IMR-90 (cell line): ENCODE measurements around the gene PTPRG. TPM values are rescaled to one million over a fixed set of nuclear protein-coding genes. Genes with fewer than 3 reads are reported as not detected.

Experiments used
- ATAC-seq: fragments of 200-7000 bp; cut with Tn5 transposase; 2 replicates; pipeline ENCODE4 v1.9.1; 2020; ENCODE audit warnings: low read depth, mild to moderate bottlenecking, moderate library complexity
- BruUV-seq: library from RNA; stranded (reverse); fragments of 400-500 nt; replicated peaks from 2 replicates; lab custom pipeline; 2021; lab: Mats Ljungman, UMichigan
- CTCF ChIA-PET: fragments of 300-600 bp; formaldehyde crosslinking; extraction: SDS; loops from one replicate; lab custom pipeline; 2021; ENCODE audit warnings: antibody characterized with exemption; lab: Yijun Ruan, JAX
- POLR2A ChIA-PET: fragments of 300-600 bp; sonication (Branson Sonifier 250); formaldehyde crosslinking; loops from one replicate; lab custom pipeline; 2022; ENCODE audit warnings: antibody characterized with exemption; ENCODE audit not compliant: unreplicated experiment; lab: Charles Lee
- DNase-seq: peaks from one replicate; pipeline ENCODE4 v3.0.0; 2013
- H2AFZ ChIP-seq: replicated peaks from 2 replicates; pipeline ENCODE3; 2013; ENCODE audit warnings: low read length, mild to moderate bottlenecking; ENCODE audit not compliant: poor library complexity
- H2AK5ac ChIP-seq: 2 replicates; pipeline ENCODE4 v1.6.1; 2013; ENCODE audit warnings: low read depth, low read length, inconsistent platforms
- H2AK9ac ChIP-seq: replicated peaks from 2 replicates; pipeline ENCODE3; 2013; ENCODE audit warnings: mild to moderate bottlenecking, low read depth, low read length, moderate library complexity; ENCODE audit not compliant: poor library complexity
- H2BK120ac ChIP-seq: 2 replicates; pipeline ENCODE4 v1.6.1; 2013; ENCODE audit warnings: low read depth, low read length, inconsistent platforms
- H2BK15ac ChIP-seq: 3 replicates; pipeline ENCODE4 v1.6.1; 2013; ENCODE audit warnings: low read depth, low read length, inconsistent platforms
- H2BK20ac ChIP-seq: 2 replicates; pipeline ENCODE4 v1.6.1; 2013; ENCODE audit warnings: low read depth, mild to moderate bottlenecking, inconsistent platforms, low read length, moderate library complexity
- H2BK5ac ChIP-seq: 2 replicates; pipeline ENCODE4 v1.6.1; 2013; ENCODE audit warnings: mild to moderate bottlenecking, low read depth, low read length, inconsistent platforms; ENCODE audit not compliant: poor library complexity, severe bottlenecking
- H3K14ac ChIP-seq: replicated peaks from 2 replicates; pipeline ENCODE4 v1.6.1; 2013; ENCODE audit warnings: low read depth, low read length, inconsistent platforms
- H3K18ac ChIP-seq: 2 replicates; pipeline ENCODE4 v1.6.1; 2013; ENCODE audit warnings: low read depth, low read length, control low read depth
- H3K23ac ChIP-seq: 2 replicates; pipeline ENCODE4 v1.6.1; 2013; ENCODE audit warnings: low read depth, low read length, inconsistent platforms
- H3K27ac ChIP-seq: 2 replicates; pipeline ENCODE4 v1.5.1; 2013; ENCODE audit warnings: mild to moderate bottlenecking, control low read depth, low read length; ENCODE audit not compliant: insufficient read depth
- H3K27me3 ChIP-seq: 2 replicates; pipeline ENCODE4 v1.6.1; 2013; ENCODE audit warnings: low read length; ENCODE audit not compliant: control insufficient read depth, insufficient read depth
- H3K36me3 ChIP-seq: 2 replicates; pipeline ENCODE4 v1.6.1; 2013; ENCODE audit warnings: low read length, mixed read lengths; ENCODE audit not compliant: control insufficient read depth, insufficient read depth
- H3K4ac ChIP-seq: 2 replicates; pipeline ENCODE4 v1.6.1; 2013; ENCODE audit warnings: low read depth, low read length, inconsistent platforms
- H3K4me1 ChIP-seq: 2 replicates; pipeline ENCODE4 v1.6.1; 2013; ENCODE audit warnings: low read length, mixed read lengths; ENCODE audit not compliant: control insufficient read depth, insufficient read depth
- H3K4me2 ChIP-seq: 2 replicates; pipeline ENCODE4 v1.6.1; 2013; ENCODE audit warnings: low read depth, mild to moderate bottlenecking, control low read depth, low read length, moderate library complexity
- H3K4me3 ChIP-seq: 2 replicates; pipeline ENCODE4 v1.5.1; 2013; ENCODE audit warnings: low read depth, mild to moderate bottlenecking, control low read depth, low read length, moderate library complexity; ENCODE audit not compliant: insufficient read depth
- H3K56ac ChIP-seq: 2 replicates; pipeline ENCODE4 v1.6.1; 2013; ENCODE audit warnings: low read length, inconsistent platforms; ENCODE audit not compliant: insufficient read depth; ENCODE audit errors: extremely low read depth
- H3K79me1 ChIP-seq, 2 experiments: 2 replicates each; pipeline ENCODE4 v1.6.1; 2013; ENCODE audit warnings: low read length in 2 of 2, inconsistent platforms in 1 of 2, low read depth in 1 of 2
- H3K9ac ChIP-seq: 2 replicates; pipeline ENCODE4 v1.6.1; 2013; ENCODE audit warnings: low read depth, low read length, control low read depth
- H3K9me1 ChIP-seq: 2 replicates; pipeline ENCODE4 v1.6.1; 2013; ENCODE audit warnings: low read length, inconsistent platforms; ENCODE audit not compliant: insufficient read depth
- H3K9me3 ChIP-seq: 2 replicates; pipeline ENCODE4 v1.6.1; 2013; ENCODE audit warnings: low read length; ENCODE audit not compliant: control insufficient read depth, insufficient read depth
- H4K20me1 ChIP-seq: 2 replicates; pipeline ENCODE4 v1.6.1; 2013; ENCODE audit warnings: low read length, inconsistent platforms; ENCODE audit not compliant: insufficient read depth
- H4K5ac ChIP-seq: 2 replicates; pipeline ENCODE4 v1.6.1; 2013; ENCODE audit warnings: mild to moderate bottlenecking, low read depth, low read length, control low read depth
- H4K8ac ChIP-seq, 2 experiments: 2 replicates each; pipeline ENCODE4 v1.6.1; 2013; ENCODE audit warnings: low read depth in 2 of 2, low read length in 2 of 2, control low read depth in 1 of 2, inconsistent platforms in 1 of 2
- H4K91ac ChIP-seq: 2 replicates; pipeline ENCODE4 v1.6.1; 2013; ENCODE audit warnings: low read depth, low read length, inconsistent platforms; ENCODE audit not compliant: insufficient read depth
- BHLHE40 ChIP-seq: fragments of 150-350 bp; IDR thresholded peaks from 2 replicates; pipeline ENCODE4 v1.6.1; 2016; ENCODE audit warnings: mild to moderate bottlenecking, low read depth, low read length
- CEBPB ChIP-seq: IDR thresholded peaks from 2 replicates; pipeline ENCODE4 v1.6.1; 2012; ENCODE audit warnings: low read depth, low read length, improper control_type of control experiment
- CHD1 ChIP-seq: IDR thresholded peaks from 2 replicates; pipeline ENCODE4 v1.6.1; 2012; ENCODE audit warnings: low read depth, low read length, improper control_type of control experiment
- CTCF ChIP-seq: conservative IDR thresholded peaks from 2 replicates; pipeline ENCODE4 v1.5.1; 2012; ENCODE audit warnings: mild to moderate bottlenecking, low read depth, low read length, improper control_type of control experiment
- FOS ChIP-seq: fragments of 150-350 bp; IDR thresholded peaks from 2 replicates; pipeline ENCODE4 v1.6.1; 2016; ENCODE audit warnings: low read depth, low read length
- MAFK ChIP-seq: IDR thresholded peaks from 2 replicates; pipeline ENCODE4 v1.6.1; 2012; ENCODE audit warnings: low read depth, low read length, improper control_type of control experiment
- MAZ ChIP-seq: IDR thresholded peaks from 2 replicates; pipeline ENCODE4 v1.6.1; 2012; ENCODE audit warnings: low read depth, mild to moderate bottlenecking, low read length, improper control_type of control experiment, moderate library complexity, borderline replicate concordance
- MXI1 ChIP-seq: IDR thresholded peaks from 2 replicates; pipeline ENCODE4 v1.6.1; 2012; ENCODE audit warnings: low read depth, mild to moderate bottlenecking, low read length, moderate library complexity, borderline replicate concordance
- NFE2L2 ChIP-seq: fragments of 150-350 bp; IDR thresholded peaks from 2 replicates; pipeline ENCODE4 v1.6.1; 2016; ENCODE audit warnings: low read depth, mild to moderate bottlenecking, low read length
- POLR2A ChIP-seq: IDR thresholded peaks from 2 replicates; pipeline ENCODE4 v1.6.1; 2012; ENCODE audit warnings: mild to moderate bottlenecking, low read depth, low read length
- RAD21 ChIP-seq: IDR thresholded peaks from 2 replicates; pipeline ENCODE4 v1.6.1; 2012; ENCODE audit warnings: low read length, improper control_type of control experiment
- RCOR1 ChIP-seq: IDR thresholded peaks from 2 replicates; pipeline ENCODE4 v1.6.1; 2012; ENCODE audit warnings: mild to moderate bottlenecking, low read length, improper control_type of control experiment; ENCODE audit not compliant: insufficient replicate concordance
- RFX5 ChIP-seq: IDR thresholded peaks from 2 replicates; pipeline ENCODE4 v1.8.0; 2012; ENCODE audit warnings: low read depth, mild to moderate bottlenecking, low read length, moderate library complexity
- SMC3 ChIP-seq: fragments of 150-350 bp; IDR thresholded peaks from 2 replicates; pipeline ENCODE4 v1.6.1; 2016; ENCODE audit warnings: low read depth, mild to moderate bottlenecking, antibody characterized with exemption, low read length, moderate library complexity
- WGBS, 2 experiments: methylation state at CpG; one replicate each; pipeline versions ENCODE4 v1.1.5 to v1.1.7; 2013; ENCODE audit warnings: missing lambda C conversion rate in 2 of 2; ENCODE audit not compliant: insufficient read length in 1 of 2; ENCODE audit errors: extremely low coverage in 2 of 2; 5-methylcytosine and 5-hydroxymethylcytosine counted together
- dilution Hi-C: fragments of 300-500 bp; cut with HindIII; formaldehyde crosslinking; loops from one replicate; pipeline ENCODE4 v1.14.3; 2018; ENCODE audit warnings: low sequenced_read_pairs; ENCODE audit not compliant: unreplicated experiment
- in situ Hi-C: fragments of 300-500 bp; cut with MboI; formaldehyde crosslinking; loops from 3 replicates; pipeline ENCODE4 v1.14.3; 2019; ENCODE audit warnings: low sequenced_read_pairs, inconsistent platforms, mixed read lengths
- intact Hi-C: fragments of 100-400 bp; cut with micrococcal nuclease; formaldehyde crosslinking; loops from 2 replicates; pipeline ENCODE4 v1.10.0; 2022
- polyA plus RNA-seq, 3 experiments: library from polyadenylated mRNA; depleted of rRNA; stranded (reverse); fragments of >200 nt; gene quantifications; 2 replicates each; pipeline ENCODE4 v1.2.3, GENCODE V29; 2012; ENCODE audit warnings: low replicate concordance in 1 of 3
- total RNA-seq: library from RNA; depleted of rRNA; stranded (reverse); fragments of >200 nt; gene quantifications from 2 replicates; pipeline ENCODE4 v1.2.3, GENCODE V29; 2012
- TF ChIP-seq, protein P1 (sequence below): fragments of 150-350 bp; IDR thresholded peaks from 2 replicates; pipeline ENCODE4 v1.6.1; 2016; ENCODE audit warnings: low read depth, mild to moderate bottlenecking, low read length, moderate library complexity, borderline replicate concordance
- TF ChIP-seq, protein P2 (sequence below): fragments of 150-350 bp; IDR thresholded peaks from 2 replicates; pipeline ENCODE4 v1.6.1; 2017; ENCODE audit warnings: mild to moderate bottlenecking, antibody characterized with exemption, low read length, low read depth

PTPRG gene
- total and polyA plus RNA-seq, 2 of the 4 experiments (the other 2 are of a cell fraction) = 7.7 to 31.0 TPM

GRCh38 chr3:61871644-61872043 lies 310.3 kb downstream of the PTPRG start:
- no peak overlapping the region for H3K23ac ChIP-seq
- no peak overlapping the region for H2AK9ac ChIP-seq
- POLR2A ChIA-PET = no interaction called here
- no peak overlapping the region for H3K4me3 ChIP-seq
- no peak overlapping the region for H3K56ac ChIP-seq
- dilution Hi-C loops = no loop called here
- H3K18ac ChIP-seq = no peak overlapping the region
- no peak overlapping the region for H2BK20ac ChIP-seq
- peaks cover 6% of the 10 kb centered on the region; the same call in 1 of the 2 replicates for H3K9me1 ChIP-seq
- peaks cover 7% of the 10 kb centered on the region; the same call in 1 of the 2 replicates for H4K20me1 ChIP-seq
- H2BK120ac ChIP-seq = no peak overlapping the region
- TF ChIP-seq SMC3 = no peak
- TF ChIP-seq RAD21 = no peak
- TF ChIP-seq RCOR1 = no peak
- no peak for TF ChIP-seq MAFK
- no peak for TF ChIP-seq RFX5
- no peak for TF ChIP-seq MXI1
- TF ChIP-seq, protein P1, sequence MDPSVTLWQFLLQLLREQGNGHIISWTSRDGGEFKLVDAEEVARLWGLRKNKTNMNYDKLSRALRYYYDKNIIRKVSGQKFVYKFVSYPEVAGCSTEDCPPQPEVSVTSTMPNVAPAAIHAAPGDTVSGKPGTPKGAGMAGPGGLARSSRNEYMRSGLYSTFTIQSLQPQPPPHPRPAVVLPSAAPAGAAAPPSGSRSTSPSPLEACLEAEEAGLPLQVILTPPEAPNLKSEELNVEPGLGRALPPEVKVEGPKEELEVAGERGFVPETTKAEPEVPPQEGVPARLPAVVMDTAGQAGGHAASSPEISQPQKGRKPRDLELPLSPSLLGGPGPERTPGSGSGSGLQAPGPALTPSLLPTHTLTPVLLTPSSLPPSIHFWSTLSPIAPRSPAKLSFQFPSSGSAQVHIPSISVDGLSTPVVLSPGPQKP = no peak
- TF ChIP-seq CTCF = no peak
- TF ChIP-seq, protein P2, sequence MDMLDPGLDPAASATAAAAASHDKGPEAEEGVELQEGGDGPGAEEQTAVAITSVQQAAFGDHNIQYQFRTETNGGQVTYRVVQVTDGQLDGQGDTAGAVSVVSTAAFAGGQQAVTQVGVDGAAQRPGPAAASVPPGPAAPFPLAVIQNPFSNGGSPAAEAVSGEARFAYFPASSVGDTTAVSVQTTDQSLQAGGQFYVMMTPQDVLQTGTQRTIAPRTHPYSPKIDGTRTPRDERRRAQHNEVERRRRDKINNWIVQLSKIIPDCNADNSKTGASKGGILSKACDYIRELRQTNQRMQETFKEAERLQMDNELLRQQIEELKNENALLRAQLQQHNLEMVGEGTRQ = no peak
- TF ChIP-seq BHLHE40 = no peak
- TF ChIP-seq NFE2L2 = no peak
- no peak for TF ChIP-seq MAZ
- TF ChIP-seq POLR2A = no peak
- TF ChIP-seq CHD1 = no peak
- TF ChIP-seq CEBPB = no peak
- TF ChIP-seq FOS = no peak
- 100% methylated on average over 1 of the region's 2 CpGs; no CpG with 5 or more reads in 1 of the 2 experiments for WGBS, 2 experiments
- H3K9ac ChIP-seq = no peak overlapping the region
- H3K79me1 ChIP-seq = peaks cover 16 to 52% of the 10 kb centered on the region in 2 experiments
- H4K8ac ChIP-seq = no peak overlapping the region
- no peak overlapping the region for H3K4me2 ChIP-seq
- H2AK5ac ChIP-seq = no peak overlapping the region
- H3K9me3 ChIP-seq = no peaks in the 10 kb centered on the region
- peaks cover 16% of the 10 kb centered on the region for H3K4me1 ChIP-seq
- H3K27me3 ChIP-seq = no peaks in the 10 kb centered on the region
- ATAC-seq (no peak), DNase-seq (no peak)
- no peak overlapping the region for H2AFZ ChIP-seq
- H3K27ac ChIP-seq = no peak overlapping the region
- no peaks in the 10 kb centered on the region for H3K36me3 ChIP-seq
- intact Hi-C loops = no loop called here
- no peak overlapping the region for H3K4ac ChIP-seq
- no peak overlapping the region for H4K91ac ChIP-seq
- H4K5ac ChIP-seq = no peak overlapping the region
- H2BK5ac ChIP-seq = no peak overlapping the region
- in situ Hi-C loops = no loop called here
- CTCF ChIA-PET = interaction anchor here (0.9 to 1.1 kb wide), 3 partner anchors 14 to 75 kb away, joined by 3 read pairs; no protein-coding TSS in a partner anchor
- no peak overlapping the region for H3K14ac ChIP-seq
- BruUV-seq = no TSS peak
- no peak overlapping the region for H2BK15ac ChIP-seq
